ENCODE measurements around the gene EVC2. TPM values are rescaled to one million over a fixed set of nuclear protein-coding genes. Genes with fewer than 3 reads are reported as not detected.

Gene EVC2
- total RNA-seq, 1 donor from 2014 or later, result 0.43 TPM

DNA sequence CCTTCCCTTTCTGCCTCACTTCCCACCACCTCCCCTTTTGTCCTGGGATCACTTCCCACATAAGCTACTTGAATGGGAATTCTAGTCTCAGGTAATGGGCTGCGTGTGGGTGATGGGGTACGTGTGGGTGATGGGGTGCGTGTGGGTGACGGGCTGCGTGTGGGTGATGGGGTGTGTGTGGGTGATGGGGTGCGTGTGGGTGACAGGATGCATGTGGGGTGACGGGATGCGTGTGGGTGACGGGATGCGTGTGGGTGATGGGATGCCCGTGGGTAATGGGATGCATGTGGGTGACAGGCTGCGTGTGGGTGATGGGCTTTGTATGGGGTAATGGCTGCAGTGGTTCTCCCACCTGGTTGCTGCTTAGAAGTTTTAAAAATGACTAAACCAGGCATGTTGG, 43.6 kb downstream of the EVC2 start:
- Mint-ChIP-seq H3K36me3 (ENCODE audit: low read depth) (no peaks in the 10 kb centered on the region), H3K9me3 (peaks cover 12% of the 10 kb centered on the region), H3K27me3 (ENCODE audit: low read depth) (no peaks in the 10 kb centered on the region), H3K27ac (no peak overlapping the region), H3K4me1 (ENCODE audit: low read depth) (no peaks in the 10 kb centered on the region), H3K4me3 (ENCODE audit: low read depth) (no peak overlapping the region)
- DNase-seq (ENCODE audit: low spot score), result no peak
- intact Hi-C loops (cut with micrococcal nuclease), result no loop called here

GRCh38 chr4:5662555-5662954, 45.8 kb downstream of the EVC2 start:
- Mint-ChIP-seq H3K27me3 (ENCODE audit: low read depth) (no peaks in the 10 kb centered on the region), H3K4me1 (ENCODE audit: low read depth) (no peaks in the 10 kb centered on the region), H3K36me3 (ENCODE audit: low read depth) (no peaks in the 10 kb centered on the region), H3K9me3 (peaks cover 12% of the 10 kb centered on the region), H3K4me3 (ENCODE audit: low read depth) (no peak overlapping the region), H3K27ac (no peak overlapping the region)
- intact Hi-C loops (cut with micrococcal nuclease), result no loop called here
- DNase-seq (ENCODE audit: low spot score), result no peak

DNA sequence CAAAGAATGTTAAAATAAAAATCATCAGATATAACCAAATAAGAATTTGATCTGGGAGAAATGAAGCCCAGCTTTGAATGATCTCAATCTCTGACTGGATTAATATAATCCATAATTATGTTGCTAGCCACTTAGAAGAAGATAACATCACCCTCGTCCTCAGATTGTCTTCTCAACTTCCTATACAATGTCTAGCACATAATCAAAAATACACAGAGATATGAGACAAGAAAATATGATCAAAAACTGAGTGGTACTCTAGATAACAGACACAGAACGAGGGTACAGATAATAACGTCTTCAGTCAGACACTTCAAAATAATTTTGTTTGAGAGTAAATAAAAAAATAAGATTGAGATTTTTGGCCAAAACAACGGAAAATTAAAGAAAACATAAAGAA, 47.1 kb downstream of the EVC2 start:
- no peaks in the 10 kb centered on the region for H3K4me1 Mint-ChIP-seq (ENCODE audit: low read depth)
- no peak for DNase-seq (ENCODE audit: low spot score)
- H3K27me3 Mint-ChIP-seq (ENCODE audit: low read depth), result no peaks in the 10 kb centered on the region
- no peaks in the 10 kb centered on the region for H3K36me3 Mint-ChIP-seq (ENCODE audit: low read depth)
- peaks cover 12% of the 10 kb centered on the region for H3K9me3 Mint-ChIP-seq
- intact Hi-C loops (cut with micrococcal nuclease), result no loop called here
- no peak overlapping the region for H3K4me3 Mint-ChIP-seq (ENCODE audit: low read depth)
- no peak overlapping the region for H3K27ac Mint-ChIP-seq

GRCh38 chr4:5660185-5660584, 48.2 kb downstream of the EVC2 start:
- H3K9me3 Mint-ChIP-seq, result peaks cover 12% of the 10 kb centered on the region
- no peaks in the 10 kb centered on the region for H3K27me3 Mint-ChIP-seq (ENCODE audit: low read depth)
- no peaks in the 10 kb centered on the region for H3K36me3 Mint-ChIP-seq (ENCODE audit: low read depth)
- no peak for DNase-seq (ENCODE audit: low spot score)
- H3K27ac Mint-ChIP-seq, result no peak overlapping the region
- intact Hi-C loops (cut with micrococcal nuclease), result no loop called here
- no peak overlapping the region for H3K4me3 Mint-ChIP-seq (ENCODE audit: low read depth)
- no peaks in the 10 kb centered on the region for H3K4me1 Mint-ChIP-seq (ENCODE audit: low read depth)

- intact Hi-C loops (cut with micrococcal nuclease), result no loop called here
- no peak for DNase-seq (ENCODE audit: low spot score)
- Mint-ChIP-seq H3K4me1 (ENCODE audit: low read depth) (no peaks in the 10 kb centered on the region), H3K27me3 (ENCODE audit: low read depth) (no peaks in the 10 kb centered on the region), H3K9me3 (peaks cover 12% of the 10 kb centered on the region), H3K27ac (no peak overlapping the region), H3K36me3 (ENCODE audit: low read depth) (no peaks in the 10 kb centered on the region), H3K4me3 (ENCODE audit: low read depth) (no peak overlapping the region)
These were observed 49.4 kb downstream of the EVC2 start for GRCh38 chr4:5658974-5659373.

DNA sequence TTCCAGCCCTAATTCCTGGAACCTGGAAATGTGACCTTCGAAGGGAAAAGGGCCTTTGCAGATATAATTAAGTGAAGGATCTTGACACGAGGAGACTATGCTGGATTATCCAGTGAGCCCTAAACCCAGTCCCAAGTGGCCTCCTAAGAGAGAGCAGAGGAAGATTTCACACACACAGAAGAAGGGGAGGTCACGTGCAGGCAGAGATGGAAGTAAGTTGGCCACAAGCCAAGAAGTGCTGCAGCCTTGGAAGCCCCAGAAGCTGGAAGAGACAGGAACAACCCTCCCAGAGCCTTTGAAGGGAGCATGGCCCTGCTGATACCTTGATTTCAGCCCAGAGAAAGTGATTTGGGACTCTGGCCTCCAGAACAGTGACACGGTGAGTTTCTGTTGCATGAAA, 51.9 kb downstream of the EVC2 start:
- Mint-ChIP-seq H3K36me3 (ENCODE audit: low read depth) (no peaks in the 10 kb centered on the region), H3K4me1 (ENCODE audit: low read depth) (no peaks in the 10 kb centered on the region), H3K27ac (no peak overlapping the region), H3K27me3 (ENCODE audit: low read depth) (no peaks in the 10 kb centered on the region), H3K9me3 (no peaks in the 10 kb centered on the region), H3K4me3 (ENCODE audit: low read depth) (no peak overlapping the region)
- DNase-seq (ENCODE audit: low spot score), result no peak
- intact Hi-C loops (cut with micrococcal nuclease), result no loop called here

- DNase-seq (ENCODE audit: low spot score), result no peak
- no peak overlapping the region for H3K27ac Mint-ChIP-seq
- H3K36me3 Mint-ChIP-seq (ENCODE audit: low read depth), result no peaks in the 10 kb centered on the region
- no peaks in the 10 kb centered on the region for H3K4me1 Mint-ChIP-seq (ENCODE audit: low read depth)
- H3K27me3 Mint-ChIP-seq (ENCODE audit: low read depth), result no peaks in the 10 kb centered on the region
- intact Hi-C loops (cut with micrococcal nuclease), result no loop called here
- H3K4me3 Mint-ChIP-seq (ENCODE audit: low read depth), result no peak overlapping the region
- no peaks in the 10 kb centered on the region for H3K9me3 Mint-ChIP-seq
These were observed 53.6 kb downstream of the EVC2 start for GRCh38 chr4:5654791-5655190.

- Mint-ChIP-seq H3K27ac (no peak overlapping the region), H3K4me3 (ENCODE audit: low read depth) (no peak overlapping the region), H3K36me3 (ENCODE audit: low read depth) (no peaks in the 10 kb centered on the region), H3K9me3 (peaks cover 7% of the 10 kb centered on the region), H3K27me3 (ENCODE audit: low read depth) (no peaks in the 10 kb centered on the region), H3K4me1 (ENCODE audit: low read depth) (no peaks in the 10 kb centered on the region)
- DNase-seq (ENCODE audit: low spot score), result no peak
- intact Hi-C loops (cut with micrococcal nuclease), result no loop called here
These were observed 57.3 kb downstream of the EVC2 start for GRCh38 chr4:5651089-5651488.

DNA sequence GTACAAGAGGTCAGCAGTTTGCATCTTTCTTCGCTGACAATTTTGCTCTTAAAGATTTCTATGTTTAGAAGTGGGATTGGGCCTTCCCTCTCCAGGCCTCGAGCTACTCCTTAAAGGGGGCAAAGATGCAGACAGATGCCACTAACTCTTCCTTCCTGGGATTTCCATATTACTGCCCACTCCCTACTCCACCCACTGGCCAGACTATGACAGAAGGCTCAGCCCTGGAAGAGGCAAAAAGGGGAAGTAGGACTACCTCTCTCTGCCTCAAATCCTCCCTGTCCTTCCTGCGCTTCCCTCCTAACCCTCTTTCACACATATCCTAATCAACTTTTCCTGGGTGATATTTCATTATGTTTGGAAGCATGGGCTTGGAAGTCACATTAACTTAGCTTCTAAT, 58.3 kb downstream of the EVC2 start:
- H3K27me3 Mint-ChIP-seq (ENCODE audit: low read depth), result no peaks in the 10 kb centered on the region
- intact Hi-C loops (cut with micrococcal nuclease), result no loop called here
- no peak overlapping the region for H3K27ac Mint-ChIP-seq
- peaks cover 7% of the 10 kb centered on the region for H3K9me3 Mint-ChIP-seq
- H3K4me1 Mint-ChIP-seq (ENCODE audit: low read depth), result no peaks in the 10 kb centered on the region
- DNase-seq (ENCODE audit: low spot score), result no peak
- no peak overlapping the region for H3K4me3 Mint-ChIP-seq (ENCODE audit: low read depth)
- H3K36me3 Mint-ChIP-seq (ENCODE audit: low read depth), result no peaks in the 10 kb centered on the region

DNA sequence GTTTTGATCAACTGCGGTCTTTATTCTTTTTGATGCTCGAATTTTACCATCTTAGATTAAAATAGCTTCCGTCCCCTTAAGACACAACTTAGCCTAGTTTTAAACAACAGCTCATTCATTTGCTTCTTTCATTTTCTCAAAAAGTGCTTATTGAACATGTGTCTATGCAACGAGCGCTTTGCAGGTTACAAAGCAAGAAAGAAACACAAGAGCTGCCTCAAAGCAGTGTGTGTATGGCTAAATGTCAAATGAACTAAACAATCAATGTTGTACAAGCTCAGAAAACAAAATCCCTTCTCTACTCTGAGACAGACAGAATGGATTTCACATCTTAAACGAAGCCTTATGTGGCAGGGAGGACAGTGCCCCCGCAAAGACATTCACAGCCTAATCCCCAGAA, 61.0 kb downstream of the EVC2 start:
- Mint-ChIP-seq H3K9me3 (peaks cover 7% of the 10 kb centered on the region), H3K27me3 (ENCODE audit: low read depth) (no peaks in the 10 kb centered on the region)

DNA sequence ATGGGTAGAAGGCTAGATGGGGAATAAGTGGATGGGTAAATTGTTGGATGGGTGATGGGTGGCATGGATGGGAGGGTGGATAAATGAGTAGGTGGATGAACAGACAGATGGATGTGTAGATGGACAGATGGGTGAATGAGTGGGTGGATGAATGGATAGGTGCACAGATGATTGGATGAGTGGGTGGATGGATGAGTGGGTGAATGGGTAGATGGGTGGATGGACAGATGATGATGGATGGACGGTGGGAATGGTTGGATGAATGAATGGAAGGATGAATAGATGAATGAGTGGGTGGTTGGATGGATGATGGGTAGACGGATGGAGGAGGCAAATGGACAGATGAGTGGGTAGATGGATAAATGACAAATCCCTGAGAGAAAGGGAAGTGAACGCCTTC, 68.3 kb downstream of the EVC2 start:
- no peak overlapping the region for H3K4me3 Mint-ChIP-seq (ENCODE audit: low read depth)
- no peak overlapping the region for H3K27ac Mint-ChIP-seq
- peaks cover 10% of the 10 kb centered on the region for H3K9me3 Mint-ChIP-seq
- H3K36me3 Mint-ChIP-seq (ENCODE audit: low read depth), result no peaks in the 10 kb centered on the region
- H3K4me1 Mint-ChIP-seq (ENCODE audit: low read depth), result no peaks in the 10 kb centered on the region
- intact Hi-C loops (cut with micrococcal nuclease), result no loop called here
- H3K27me3 Mint-ChIP-seq (ENCODE audit: low read depth), result no peaks in the 10 kb centered on the region
- DNase-seq (ENCODE audit: low spot score), result no peak

More for the DNA sequence above, 61.0 kb downstream of the EVC2 start:
- H3K4me1 Mint-ChIP-seq (ENCODE audit: low read depth), result no peaks in the 10 kb centered on the region
- intact Hi-C loops (cut with micrococcal nuclease), result no loop called here
- H3K36me3 Mint-ChIP-seq (ENCODE audit: low read depth), result no peaks in the 10 kb centered on the region
- H3K4me3 Mint-ChIP-seq (ENCODE audit: low read depth), result no peak overlapping the region
- no peak for DNase-seq (ENCODE audit: low spot score)
- no peak overlapping the region for H3K27ac Mint-ChIP-seq

DNA sequence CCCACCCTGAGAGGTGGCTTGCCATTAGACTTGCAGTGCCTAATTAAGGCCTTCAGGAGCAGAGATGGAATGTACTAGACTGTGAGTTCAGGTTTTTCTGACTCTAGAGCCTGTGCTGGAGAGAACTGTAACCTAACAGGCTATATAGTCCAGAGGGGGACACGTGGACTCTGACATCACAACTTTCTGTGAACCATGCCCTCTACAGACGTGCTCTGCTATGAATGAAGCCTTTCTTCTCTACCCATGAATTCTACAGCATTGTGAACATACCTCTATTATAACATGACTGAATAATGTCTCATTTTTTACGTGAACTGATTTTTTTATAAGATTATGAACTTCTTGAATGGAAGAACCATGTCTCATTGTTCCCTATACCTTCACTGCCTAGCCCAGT, 68.8 kb downstream of the EVC2 start:
- peaks cover 10% of the 10 kb centered on the region for H3K9me3 Mint-ChIP-seq
- H3K4me1 Mint-ChIP-seq (ENCODE audit: low read depth), result no peaks in the 10 kb centered on the region
- no peaks in the 10 kb centered on the region for H3K36me3 Mint-ChIP-seq (ENCODE audit: low read depth)
- H3K4me3 Mint-ChIP-seq (ENCODE audit: low read depth), result no peak overlapping the region
- intact Hi-C loops (cut with micrococcal nuclease), result no loop called here
- DNase-seq (ENCODE audit: low spot score), result no peak
- no peak overlapping the region for H3K27ac Mint-ChIP-seq
- H3K27me3 Mint-ChIP-seq (ENCODE audit: low read depth), result no peaks in the 10 kb centered on the region

DNA sequence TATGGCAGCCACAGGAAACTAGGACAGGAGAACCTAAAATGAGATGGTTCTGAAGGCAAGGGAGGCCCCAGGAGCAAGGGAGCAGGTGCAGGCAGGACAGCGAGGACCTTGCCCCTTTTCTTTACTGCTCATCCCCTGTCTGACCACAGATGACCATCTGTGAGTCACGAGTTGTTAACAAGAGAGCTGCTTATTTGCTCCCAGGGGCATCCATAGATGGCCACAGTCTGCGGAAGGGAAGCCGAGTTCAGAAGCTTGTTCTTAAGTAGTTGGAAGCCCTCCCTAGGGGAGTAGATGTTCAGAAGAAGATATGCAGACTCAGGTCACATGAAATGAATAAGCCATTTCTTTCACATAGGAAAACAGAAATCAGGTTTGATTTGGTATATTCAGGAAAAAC, 69.4 kb downstream of the EVC2 start:
- H3K36me3 Mint-ChIP-seq (ENCODE audit: low read depth), result no peaks in the 10 kb centered on the region
- no peaks in the 10 kb centered on the region for H3K27me3 Mint-ChIP-seq (ENCODE audit: low read depth)
- no peak overlapping the region for H3K4me3 Mint-ChIP-seq (ENCODE audit: low read depth)
- no peak for DNase-seq (ENCODE audit: low spot score)
- H3K4me1 Mint-ChIP-seq (ENCODE audit: low read depth), result no peaks in the 10 kb centered on the region
- H3K27ac Mint-ChIP-seq, result no peak overlapping the region
- intact Hi-C loops (cut with micrococcal nuclease), result no loop called here
- H3K9me3 Mint-ChIP-seq, result peaks cover 10% of the 10 kb centered on the region

GRCh38 chr4:5638316-5638715, 70.0 kb downstream of the EVC2 start:
- intact Hi-C loops (cut with micrococcal nuclease), result no loop called here
- Mint-ChIP-seq H3K27ac (no peak overlapping the region), H3K36me3 (ENCODE audit: low read depth) (no peaks in the 10 kb centered on the region), H3K4me1 (ENCODE audit: low read depth) (no peaks in the 10 kb centered on the region), H3K27me3 (ENCODE audit: low read depth) (no peaks in the 10 kb centered on the region), H3K9me3 (peaks cover 10% of the 10 kb centered on the region), H3K4me3 (ENCODE audit: low read depth) (no peak overlapping the region)
- DNase-seq (ENCODE audit: low spot score), result no peak

Data from activated T-helper 2 cell treated with anti-CD3 and anti-CD28 coated beads, Interferon-gamma antibody, Interleukin-2, Interleukin-4, amounts not matched to agents 10 μg/mL and 5 μg/mL and 100 μg/mL, durations not matched to agents 14 hours and 24 hours and 36 hours (primary cell).